DND-41 (cell line): ENCODE results near the gene MTMR4.

Experiments
- ATAC-seq: fragments of 200-7000 bp; cut with Tn5 transposase; 3 replicates; pipeline ENCODE4 v1.9.1; 2021; ENCODE audit warnings: low read depth; ENCODE audit not compliant: insufficient read depth
- DNase-seq: peaks from one replicate; pipeline ENCODE4 v3.0.0-alpha.2; 2020
- H2AFZ ChIP-seq: 2 replicates; pipeline ENCODE4 v1.6.0; 2012; ENCODE audit warnings: low read depth, low read length
- H3K27ac ChIP-seq: 2 replicates; pipeline ENCODE4 v1.5.1; 2012; ENCODE audit warnings: low read length, inconsistent platforms
- H3K27me3 ChIP-seq: fragments of 200-600 bp; sonication (generic); 2 replicates; pipeline ENCODE4 v1.6.0; 2012; ENCODE audit warnings: low read length, mild to moderate bottlenecking, inconsistent platforms; ENCODE audit not compliant: insufficient read depth, poor library complexity
- H3K36me3 ChIP-seq: 2 replicates; pipeline ENCODE4 v1.5.1; 2012; ENCODE audit warnings: low read length, inconsistent platforms; ENCODE audit not compliant: insufficient read depth
- H3K4me1 ChIP-seq: 2 replicates; pipeline ENCODE4 v1.5.1; 2012; ENCODE audit warnings: mild to moderate bottlenecking, low read length; ENCODE audit not compliant: insufficient read depth
- H3K4me2 ChIP-seq: 2 replicates; pipeline ENCODE4 v1.6.0; 2012; ENCODE audit warnings: mild to moderate bottlenecking, moderate library complexity, low read length, inconsistent platforms; ENCODE audit not compliant: insufficient read depth
- H3K4me3 ChIP-seq, 2 experiments: fragments of 200-600 bp in 1 of 2; shearing (Covaris generic) in 1 of 2; 2 replicates each; pipeline ENCODE4 v1.5.1; 2012 to 2016; ENCODE audit warnings: inconsistent platforms in 2 of 2, low read length in 2 of 2, mild to moderate bottlenecking in 2 of 2, low read depth in 1 of 2, moderate library complexity in 1 of 2
- H3K79me2 ChIP-seq: 2 replicates; pipeline ENCODE4 v1.6.0; 2012; ENCODE audit warnings: low read length, inconsistent platforms; ENCODE audit not compliant: insufficient read depth
- H3K9ac ChIP-seq: 2 replicates; pipeline ENCODE4 v1.6.0; 2012; ENCODE audit warnings: low read depth, mild to moderate bottlenecking, inconsistent platforms, low read length, moderate library complexity
- H3K9me3 ChIP-seq: 2 replicates; pipeline ENCODE4 v1.5.1; 2012; ENCODE audit warnings: low read length, moderate library complexity, mild to moderate bottlenecking, inconsistent platforms; ENCODE audit not compliant: insufficient read depth, severe bottlenecking
- H4K20me1 ChIP-seq: 2 replicates; pipeline ENCODE4 v1.6.0; 2012; ENCODE audit warnings: low read length; ENCODE audit not compliant: insufficient read depth
- EZH2 ChIP-seq: IDR thresholded peaks from 3 replicates; pipeline ENCODE4 v1.6.1; 2012; ENCODE audit warnings: borderline replicate concordance, low read depth, mild to moderate bottlenecking, moderate library complexity, low read length, inconsistent platforms; ENCODE audit not compliant: severe bottlenecking
- TF ChIP-seq, protein P1 (sequence below): IDR thresholded peaks from 2 replicates; pipeline ENCODE4 v1.5.1; 2012; ENCODE audit warnings: borderline replicate concordance, low read length, moderate library complexity, mild to moderate bottlenecking; ENCODE audit not compliant: poor library complexity, severe bottlenecking; ENCODE audit errors: extremely low read depth

The MTMR4 gene

GRCh38 chr17:58534901-58535421, 20.5 kb upstream of the MTMR4 start:
- Histone ChIP-seq H3K36me3 (no peaks in the 10 kb centered on the region), H3K9me3 (no peaks in the 10 kb centered on the region), H3K27me3 (peaks cover 66% of the 10 kb centered on the region), H3K27ac (no peak overlapping the region), H3K4me2 (no peak overlapping the region), H2AFZ (no peak overlapping the region), H3K4me1 (peaks cover 2% of the 10 kb centered on the region; the same call in 1 of the 2 replicates), H3K79me2 (no peaks in the 10 kb centered on the region), H3K4me3 (no peak overlapping the region), H4K20me1 (peaks cover 11% of the 10 kb centered on the region; the same call in 1 of the 2 replicates), H3K9ac (no peak overlapping the region)
- DNase-seq (no peak), ATAC-seq (no peak)
- TF ChIP-seq EZH2 = no peak
- TF ChIP-seq, protein P1, sequence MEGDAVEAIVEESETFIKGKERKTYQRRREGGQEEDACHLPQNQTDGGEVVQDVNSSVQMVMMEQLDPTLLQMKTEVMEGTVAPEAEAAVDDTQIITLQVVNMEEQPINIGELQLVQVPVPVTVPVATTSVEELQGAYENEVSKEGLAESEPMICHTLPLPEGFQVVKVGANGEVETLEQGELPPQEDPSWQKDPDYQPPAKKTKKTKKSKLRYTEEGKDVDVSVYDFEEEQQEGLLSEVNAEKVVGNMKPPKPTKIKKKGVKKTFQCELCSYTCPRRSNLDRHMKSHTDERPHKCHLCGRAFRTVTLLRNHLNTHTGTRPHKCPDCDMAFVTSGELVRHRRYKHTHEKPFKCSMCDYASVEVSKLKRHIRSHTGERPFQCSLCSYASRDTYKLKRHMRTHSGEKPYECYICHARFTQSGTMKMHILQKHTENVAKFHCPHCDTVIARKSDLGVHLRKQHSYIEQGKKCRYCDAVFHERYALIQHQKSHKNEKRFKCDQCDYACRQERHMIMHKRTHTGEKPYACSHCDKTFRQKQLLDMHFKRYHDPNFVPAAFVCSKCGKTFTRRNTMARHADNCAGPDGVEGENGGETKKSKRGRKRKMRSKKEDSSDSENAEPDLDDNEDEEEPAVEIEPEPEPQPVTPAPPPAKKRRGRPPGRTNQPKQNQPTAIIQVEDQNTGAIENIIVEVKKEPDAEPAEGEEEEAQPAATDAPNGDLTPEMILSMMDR = no peak

- Histone ChIP-seq H3K27ac (no peak overlapping the region), H3K4me3 (no peak overlapping the region), H3K36me3 (no peaks in the 10 kb centered on the region), H2AFZ (no peak overlapping the region), H4K20me1 (peaks cover 11% of the 10 kb centered on the region; the same call in 1 of the 2 replicates), H3K79me2 (no peaks in the 10 kb centered on the region), H3K27me3 (peaks cover 71% of the 10 kb centered on the region), H3K4me1 (peaks cover 2% of the 10 kb centered on the region; the same call in 1 of the 2 replicates), H3K9ac (no peak overlapping the region), H3K9me3 (no peaks in the 10 kb centered on the region), H3K4me2 (no peak overlapping the region)
- ATAC-seq (no peak), DNase-seq (no peak)
- TF ChIP-seq, protein P1 = no peak
- no peak for TF ChIP-seq EZH2
Measured at GRCh38 chr17:58534331-58534730, 19.9 kb upstream of the MTMR4 start.

- Histone ChIP-seq H3K9me3 (no peaks in the 10 kb centered on the region), H3K4me2 (no peak overlapping the region), H3K79me2 (no peaks in the 10 kb centered on the region), H4K20me1 (peaks cover 11% of the 10 kb centered on the region; the same call in 1 of the 2 replicates), H3K4me1 (peaks cover 2% of the 10 kb centered on the region; the same call in 1 of the 2 replicates), H3K9ac (no peak overlapping the region), H3K36me3 (no peaks in the 10 kb centered on the region), H3K27me3 (peaks cover 76% of the 10 kb centered on the region), H2AFZ (no peak overlapping the region), H3K27ac (no peak overlapping the region), H3K4me3 (no peak overlapping the region)
- no peak for TF ChIP-seq EZH2
- TF ChIP-seq, protein P1 = no peak
- ATAC-seq = no peak
- DNase-seq = no peak
Measured at GRCh38 chr17:58533616-58534188, 19.3 kb upstream of the MTMR4 start.
